Measurements from ENCODE around the gene CXCL5. TPM values are rescaled to one million over a fixed set of nuclear protein-coding genes. Genes with fewer than 3 reads are reported as not detected.
"Not testable (repeated sequence)": the region's sequence is repeated elsewhere in the genome, so short reads cannot be mapped to it uniquely, and the experiment has no call there.

Gene CXCL5
- total and polyA plus RNA-seq, 2 of the 13 experiments (the other 11 are each of a cell fraction or from before 2014, with no cell fraction given) = not detected

- intact Hi-C loops (cut with micrococcal nuclease; ENCODE audit: unreplicated experiment) (no loop called here), in situ Hi-C loops (cut with HindIII; ENCODE audit: extremely low pct_ligation_motif_present, low pct_unique_long_range_greater_than_20kb) (no loop called here)
- no peaks in the 10 kb centered on the region; a peak in 2 of 5 replicates for H3K27me3 ChIP-seq (ENCODE audit: control insufficient read depth in 1 of 2, insufficient read depth in 2 of 2, low read length in 2 of 2)
- no peaks in the 10 kb centered on the region for H3K79me2 ChIP-seq (ENCODE audit: insufficient read depth, low read length)
- no peak overlapping the region for H2AFZ ChIP-seq (ENCODE audit: low read length)
- no peaks in the 10 kb centered on the region for H3K4me1 ChIP-seq (ENCODE audit: insufficient read depth, low read length)
- H3K36me3 ChIP-seq (replicated peaks in 1 of 2; ENCODE audit: control insufficient read depth in 1 of 2, insufficient read depth in 2 of 2, low read length in 2 of 2) = no peaks in the 10 kb centered on the region
- BruUV-seq (replicated peaks) = no TSS peak
- H3K9me3 ChIP-seq (ENCODE audit: low read length) = no peaks in the 10 kb centered on the region
- H3K9ac ChIP-seq (ENCODE audit: insufficient read depth, low read depth, low read length) = no peak overlapping the region
- DNase-seq (ENCODE audit: low spot score) = no peak
- no peak overlapping the region for H3K4me3 ChIP-seq (replicated peaks in 1 of 3; ENCODE audit: insufficient read depth in 1 of 3, low read depth in 2 of 3, low read length in 3 of 3)
- TF ChIP-seq SP4 (CRISPR knock-in tag; IDR thresholded peaks at IDR 0.05) (no peak), HNF4A (CRISPR knock-in tag; IDR thresholded peaks at IDR 0.05) (no peak), MEIS2 (CRISPR knock-in tag; IDR thresholded peaks at IDR 0.05) (no peak), TAF15 (IDR thresholded peaks at IDR 0.05; ENCODE audit: low read depth, low read length, poor library complexity, severe bottlenecking) (no peak), EHMT2 (IDR thresholded peaks at IDR 0.05; ENCODE audit: borderline replicate concordance, low read depth, low read length) (no peak), ZNF205 (CRISPR knock-in tag; IDR thresholded peaks at IDR 0.05) (no peak), TEF (CRISPR knock-in tag; IDR thresholded peaks at IDR 0.05) (no peak)
- ATAC-seq = no peak
- no peak for FAIRE-seq
- H3K4me2 ChIP-seq (ENCODE audit: low read depth, low read length) = no peak overlapping the region
- H4K20me1 ChIP-seq (ENCODE audit: insufficient read depth, low read length) = no peaks in the 10 kb centered on the region
- WGBS (ENCODE audit: low lambda C conversion rate) = 1% methylated on average over 3 of the region's 3 CpGs
- no peak overlapping the region for H3K27ac ChIP-seq (ENCODE audit: extremely low read length, insufficient read depth, low read length)
- ChIA-PET POLR2A (no interaction called here), CTCF (ENCODE audit: low intra/inter-chr PET ratio, low total read pairs) (no interaction called here)
Measured at GRCh38 chr4:73952352-73952751, 46.1 kb downstream of the CXCL5 start.

GRCh38 chr4:73950376-73950920, 48.0 kb downstream of the CXCL5 start:
- H3K79me2 ChIP-seq (ENCODE audit: insufficient read depth, low read length); H3K9ac ChIP-seq (ENCODE audit: insufficient read depth, low read depth, low read length); H4K20me1 ChIP-seq (ENCODE audit: insufficient read depth, low read length); H3K4me2 ChIP-seq (ENCODE audit: low read depth, low read length); BruUV-seq (replicated peaks); intact Hi-C loops (cut with micrococcal nuclease; ENCODE audit: unreplicated experiment); ATAC-seq; in situ Hi-C loops (cut with HindIII; ENCODE audit: extremely low pct_ligation_motif_present, low pct_unique_long_range_greater_than_20kb); H3K4me1 ChIP-seq (ENCODE audit: insufficient read depth, low read length); DNase-seq (ENCODE audit: low spot score); H3K27me3 ChIP-seq (ENCODE audit: control insufficient read depth in 1 of 2, insufficient read depth in 2 of 2, low read length in 2 of 2); H3K36me3 ChIP-seq (replicated peaks in 1 of 2; ENCODE audit: control insufficient read depth in 1 of 2, insufficient read depth in 2 of 2, low read length in 2 of 2); CTCF ChIA-PET (ENCODE audit: low intra/inter-chr PET ratio, low total read pairs); FAIRE-seq; H3K27ac ChIP-seq (ENCODE audit: extremely low read length, insufficient read depth, low read length); H3K4me3 ChIP-seq (replicated peaks in 1 of 3; ENCODE audit: insufficient read depth in 1 of 3, low read depth in 2 of 3, low read length in 3 of 3); H3K9me3 ChIP-seq (ENCODE audit: low read length); H2AFZ ChIP-seq (ENCODE audit: low read length); POLR2A ChIA-PET: not testable (repeated sequence)
- WGBS (ENCODE audit: low lambda C conversion rate) = 22% methylated on average over 8 of the region's 8 CpGs
